SIG-M5 (cell line): Measurements from ENCODE around the gene ZSCAN16.

Source experiments
- DNase-seq: peaks from one replicate; lab custom pipeline; 2025; lab: John Stamatoyannopoulos, UW

ZSCAN16 gene

DNA sequence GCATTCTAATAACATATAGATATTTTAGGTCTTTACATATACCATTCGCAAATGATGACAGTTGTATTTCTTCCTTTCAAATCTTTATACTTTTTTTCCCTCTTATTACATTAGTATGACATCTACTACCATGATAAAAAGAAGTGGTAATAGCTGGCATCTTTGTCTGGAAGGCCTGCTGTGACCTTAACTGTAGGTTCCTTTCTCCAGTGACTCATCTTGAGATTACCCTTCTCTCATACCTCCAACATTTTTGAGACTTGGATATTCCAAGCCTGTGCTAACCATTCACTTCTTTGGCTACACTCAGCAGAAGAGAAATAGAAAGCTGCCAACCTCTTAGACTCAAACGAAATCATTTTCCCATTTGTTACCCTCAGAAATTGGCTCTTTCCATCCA is 47.6 kb downstream of the ZSCAN16 start:
- no peak for DNase-seq

DNA sequence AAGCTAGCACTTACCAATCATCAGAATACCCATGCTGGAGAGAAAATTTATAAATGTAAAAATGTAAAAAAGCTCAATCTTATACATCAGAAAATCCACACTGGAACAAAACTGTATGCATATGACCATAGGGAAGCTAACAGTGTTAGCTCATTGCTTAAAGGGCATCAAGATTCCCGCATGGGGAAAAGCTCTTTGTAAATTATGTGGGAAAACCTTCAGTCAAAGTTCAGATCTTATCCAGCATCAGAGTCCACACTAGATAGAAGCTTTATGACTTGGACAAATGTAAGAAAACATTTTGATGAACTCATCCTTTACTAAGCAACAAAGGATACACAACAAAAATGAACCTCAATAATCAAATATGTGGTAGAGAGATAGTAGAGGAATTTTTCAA is 52.0 kb downstream of the ZSCAN16 start:
- no peak for DNase-seq
